ENCODE results near the gene MITF. TPM values are rescaled to one million over a fixed set of nuclear protein-coding genes. Genes with fewer than 3 reads are reported as not detected.
"Not testable (repeated sequence)": the region's sequence is repeated elsewhere in the genome, so short reads cannot be mapped to it uniquely, and the experiment has no call there.

The MITF gene
- total RNA-seq, 1 donor from 2014 or later, result 6.0 TPM

DNA sequence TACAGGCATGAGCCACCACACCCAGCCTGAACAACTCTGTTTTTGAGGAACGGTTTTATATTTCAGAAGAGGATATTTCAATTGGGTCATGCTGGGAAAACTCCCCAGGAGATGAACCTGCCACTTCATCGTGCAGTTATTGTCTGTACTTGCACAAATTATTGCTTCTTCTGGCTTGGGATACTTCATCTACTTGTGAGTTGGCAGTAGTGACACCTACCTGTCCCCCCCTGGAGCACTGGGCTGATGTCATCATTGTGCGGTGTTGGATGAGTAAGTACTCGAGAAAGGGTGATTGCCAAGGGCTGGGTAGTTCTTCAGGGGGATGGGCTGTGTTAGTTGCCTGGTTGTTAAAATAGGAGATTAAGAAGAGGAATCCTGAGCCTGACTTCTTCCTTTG is 175.1 kb downstream of the MITF start:
- Mint-ChIP-seq H3K9me3 (ENCODE audit: unreplicated experiment) (peaks cover 5% of the 10 kb centered on the region), H3K27me3 (ENCODE audit: low read depth, unreplicated experiment) (no peaks in the 10 kb centered on the region), H3K36me3 (ENCODE audit: low read depth, unreplicated experiment) (no peaks in the 10 kb centered on the region), H3K4me3 (ENCODE audit: unreplicated experiment) (no peak overlapping the region), H3K4me1 (ENCODE audit: low read depth, unreplicated experiment) (peaks cover 1% of the 10 kb centered on the region), H3K27ac (ENCODE audit: unreplicated experiment) (no peak overlapping the region)
- Histone ChIP-seq H3K27ac (ENCODE audit: low read depth, low read length) (no peak overlapping the region), H3K9me3 (ENCODE audit: insufficient read depth, low read depth, low read length) (peaks cover 2% of the 10 kb centered on the region), H3K79me2 (ENCODE audit: insufficient read depth, low read length) (no peaks in the 10 kb centered on the region), H3K9ac (ENCODE audit: low read length) (no peak overlapping the region), H3K4me3 (ENCODE audit: insufficient read depth, low read depth, low read length) (no peak overlapping the region), H4K20me1 (ENCODE audit: insufficient read depth, low read length) (no peaks in the 10 kb centered on the region), H3K36me3 (ENCODE audit: insufficient read depth, low read length) (no peaks in the 10 kb centered on the region), H3K27me3 (ENCODE audit: insufficient read depth, low read length) (no peaks in the 10 kb centered on the region), H2AFZ (ENCODE audit: low read depth, low read length) (no peak overlapping the region), H3K4me2 (ENCODE audit: low read length) (no peak overlapping the region), H3K4me1 (ENCODE audit: insufficient read depth, low read length) (no peaks in the 10 kb centered on the region)
- TF ChIP-seq EZH2 (IDR thresholded peaks at IDR 0.05; ENCODE audit: insufficient read depth, low read length), result no peak
- TF ChIP-seq, protein P1, sequence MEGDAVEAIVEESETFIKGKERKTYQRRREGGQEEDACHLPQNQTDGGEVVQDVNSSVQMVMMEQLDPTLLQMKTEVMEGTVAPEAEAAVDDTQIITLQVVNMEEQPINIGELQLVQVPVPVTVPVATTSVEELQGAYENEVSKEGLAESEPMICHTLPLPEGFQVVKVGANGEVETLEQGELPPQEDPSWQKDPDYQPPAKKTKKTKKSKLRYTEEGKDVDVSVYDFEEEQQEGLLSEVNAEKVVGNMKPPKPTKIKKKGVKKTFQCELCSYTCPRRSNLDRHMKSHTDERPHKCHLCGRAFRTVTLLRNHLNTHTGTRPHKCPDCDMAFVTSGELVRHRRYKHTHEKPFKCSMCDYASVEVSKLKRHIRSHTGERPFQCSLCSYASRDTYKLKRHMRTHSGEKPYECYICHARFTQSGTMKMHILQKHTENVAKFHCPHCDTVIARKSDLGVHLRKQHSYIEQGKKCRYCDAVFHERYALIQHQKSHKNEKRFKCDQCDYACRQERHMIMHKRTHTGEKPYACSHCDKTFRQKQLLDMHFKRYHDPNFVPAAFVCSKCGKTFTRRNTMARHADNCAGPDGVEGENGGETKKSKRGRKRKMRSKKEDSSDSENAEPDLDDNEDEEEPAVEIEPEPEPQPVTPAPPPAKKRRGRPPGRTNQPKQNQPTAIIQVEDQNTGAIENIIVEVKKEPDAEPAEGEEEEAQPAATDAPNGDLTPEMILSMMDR (IDR thresholded peaks at IDR 0.05; ENCODE audit: insufficient read depth, low read depth, low read length), result no peak
- DNase-seq (ENCODE audit: low read depth) (peak; percentile 7), FAIRE-seq (no peak)

DNA sequence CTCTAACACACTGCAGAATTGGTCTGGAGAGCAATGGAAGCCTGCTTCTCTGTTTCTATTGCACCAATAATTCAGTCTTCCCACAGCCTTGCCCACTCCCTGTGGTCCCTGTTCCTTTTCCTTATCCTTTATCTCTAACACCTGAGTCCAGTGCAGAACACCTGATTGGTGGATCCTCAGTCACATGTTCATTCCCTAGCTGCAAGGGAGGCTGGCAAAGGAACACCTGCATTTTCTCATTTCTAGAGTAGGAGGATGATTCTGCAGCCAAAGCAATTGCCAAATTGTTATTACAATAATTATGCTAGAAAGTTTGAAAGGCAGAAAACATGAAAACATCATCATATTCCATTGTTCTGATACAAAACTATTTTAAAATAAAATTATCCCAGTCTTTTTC is 176.5 kb downstream of the MITF start:
- peaks cover 3% of the 10 kb centered on the region for H3K9me3 Mint-ChIP-seq (ENCODE audit: unreplicated experiment)
- no peaks in the 10 kb centered on the region for H3K27me3 Mint-ChIP-seq (ENCODE audit: low read depth, unreplicated experiment)
- Histone ChIP-seq H2AFZ (ENCODE audit: low read depth, low read length) (no peak overlapping the region), H3K9ac (ENCODE audit: low read length) (no peak overlapping the region), H3K27me3 (ENCODE audit: insufficient read depth, low read length) (no peaks in the 10 kb centered on the region), H3K9me3 (ENCODE audit: insufficient read depth, low read depth, low read length) (peaks cover 2% of the 10 kb centered on the region), H3K4me3 (ENCODE audit: insufficient read depth, low read depth, low read length) (no peak overlapping the region), H3K4me1 (ENCODE audit: insufficient read depth, low read length) (no peaks in the 10 kb centered on the region), H3K79me2 (ENCODE audit: insufficient read depth, low read length) (no peaks in the 10 kb centered on the region), H3K4me2 (ENCODE audit: low read length) (no peak overlapping the region), H4K20me1 (ENCODE audit: insufficient read depth, low read length) (no peaks in the 10 kb centered on the region), H3K27ac (ENCODE audit: low read depth, low read length) (no peak overlapping the region), H3K36me3 (ENCODE audit: insufficient read depth, low read length) (no peaks in the 10 kb centered on the region)
- DNase-seq (ENCODE audit: low read depth), result no peak
- FAIRE-seq, result no peak
- TF ChIP-seq, protein P1 (IDR thresholded peaks at IDR 0.05; ENCODE audit: insufficient read depth, low read depth, low read length), result no peak
- no peak for TF ChIP-seq EZH2 (IDR thresholded peaks at IDR 0.05; ENCODE audit: insufficient read depth, low read length)
- no peak overlapping the region for H3K4me3 Mint-ChIP-seq (ENCODE audit: unreplicated experiment)
- peaks cover 1% of the 10 kb centered on the region for H3K4me1 Mint-ChIP-seq (ENCODE audit: low read depth, unreplicated experiment)
- H3K36me3 Mint-ChIP-seq (ENCODE audit: low read depth, unreplicated experiment), result no peaks in the 10 kb centered on the region
- H3K27ac Mint-ChIP-seq (ENCODE audit: unreplicated experiment), result no peak overlapping the region

- H3K27ac Mint-ChIP-seq (ENCODE audit: unreplicated experiment); H3K79me2 ChIP-seq (ENCODE audit: insufficient read depth, low read length); H3K4me2 ChIP-seq (ENCODE audit: low read length); H3K9ac ChIP-seq (ENCODE audit: low read length); H3K4me1 Mint-ChIP-seq (ENCODE audit: low read depth, unreplicated experiment); H3K27ac ChIP-seq (ENCODE audit: low read depth, low read length); DNase-seq (ENCODE audit: low read depth); H3K4me3 Mint-ChIP-seq (ENCODE audit: unreplicated experiment); H4K20me1 ChIP-seq (ENCODE audit: insufficient read depth, low read length); H3K4me3 ChIP-seq (ENCODE audit: insufficient read depth, low read depth, low read length); H3K27me3 ChIP-seq (ENCODE audit: insufficient read depth, low read length); H3K36me3 ChIP-seq (ENCODE audit: insufficient read depth, low read length); H3K9me3 ChIP-seq (ENCODE audit: insufficient read depth, low read depth, low read length); H3K4me1 ChIP-seq (ENCODE audit: insufficient read depth, low read length); H3K27me3 Mint-ChIP-seq (ENCODE audit: low read depth, unreplicated experiment); H3K36me3 Mint-ChIP-seq (ENCODE audit: low read depth, unreplicated experiment); FAIRE-seq; H3K9me3 Mint-ChIP-seq (ENCODE audit: unreplicated experiment); H2AFZ ChIP-seq (ENCODE audit: low read depth, low read length): not testable (repeated sequence)
Observed at GRCh38 chr3:69920009-69920408, 180.7 kb downstream of the MITF start.
